ENCODE results near the gene MYO1B. TPM values are rescaled to one million over a fixed set of nuclear protein-coding genes. Genes with fewer than 3 reads are reported as not detected.

MYO1B gene
- total and polyA plus RNA-seq, 2 experiments from 2014 or later, result 26.4 to 70.6 TPM

GRCh38 chr2:191202209-191202721, 42.9 kb upstream of the MYO1B start:
- no peaks in the 10 kb centered on the region for H3K36me3 ChIP-seq (ENCODE audit: insufficient read depth)
- no peaks in the 10 kb centered on the region; the same call in 2 of the 3 replicates for H3K36me3 Mint-ChIP-seq (ENCODE audit: low read depth)
- H3F3A ChIP-seq (replicated peaks; ENCODE audit: low read depth), result no peaks in the 10 kb centered on the region
- peaks cover 9% of the 10 kb centered on the region for H3K4me1 Mint-ChIP-seq
- H3K4me3 ChIP-seq, result no peak overlapping the region
- no peak overlapping the region for H3K4me2 ChIP-seq
- H3K27me3 Mint-ChIP-seq (ENCODE audit: insufficient read depth, low read depth, poor library complexity), result no peaks in the 10 kb centered on the region
- DNase-seq (ENCODE audit: low spot score) (no peak), ATAC-seq (no peak)
- H3K4me1 ChIP-seq (ENCODE audit: insufficient read depth), result no peaks in the 10 kb centered on the region
- no peak for TF ChIP-seq ZNF331 (CRISPR knock-in tag; IDR thresholded peaks at IDR 0.05; ENCODE audit: low read depth)
- TF ChIP-seq STAT1 (IDR thresholded peaks at IDR 0.05; ENCODE audit: unreplicated experiment), result no peak
- TF ChIP-seq ZNF114 (CRISPR knock-in tag; IDR thresholded peaks at IDR 0.05), result no peak
- H3K27me3 ChIP-seq (ENCODE audit: insufficient read depth), result no peaks in the 10 kb centered on the region
- no peak overlapping the region; the same call in 1 of the 2 replicates for H2AFZ ChIP-seq
- no peaks in the 10 kb centered on the region for H3K9me3 Mint-ChIP-seq
- H3K9me2 ChIP-seq (ENCODE audit: insufficient read depth), result no peaks in the 10 kb centered on the region; the same call in 1 of the 2 replicates
- H3K79me2 ChIP-seq (replicated peaks; ENCODE audit: insufficient read depth), result no peaks in the 10 kb centered on the region
- H3K27ac ChIP-seq (ENCODE audit: low read depth), result no peak overlapping the region
- H3K4me3 Mint-ChIP-seq, result no peak overlapping the region
- H4K20me1 ChIP-seq (replicated peaks; ENCODE audit: insufficient read depth), result no peaks in the 10 kb centered on the region
- H3K27ac Mint-ChIP-seq, result no peak overlapping the region

DNA sequence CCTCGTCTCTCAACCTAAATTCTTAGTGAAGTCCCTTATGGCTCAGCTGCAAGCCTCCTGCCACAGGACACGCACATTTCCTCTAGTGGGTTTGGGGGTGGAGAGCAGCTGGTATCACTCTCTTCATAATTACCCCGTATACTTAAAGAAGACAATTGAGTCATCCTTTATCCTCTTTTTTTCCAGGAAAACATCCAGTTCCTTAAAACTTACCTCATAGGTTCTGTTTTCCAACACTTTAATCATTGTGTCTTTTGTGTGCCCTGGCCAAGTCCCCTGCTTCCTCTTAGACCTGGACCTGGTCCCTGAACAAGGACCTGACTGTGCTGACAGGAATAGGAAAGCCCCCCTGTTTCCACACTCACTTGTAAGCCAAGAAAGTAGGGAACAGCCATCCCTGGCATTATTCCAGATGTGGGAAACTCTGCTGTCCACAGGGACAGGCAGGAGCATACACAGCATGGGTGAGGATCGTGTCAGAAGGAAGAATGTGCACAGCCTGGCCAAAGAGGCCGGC, 42.3 kb upstream of the MYO1B start:
- no peaks in the 10 kb centered on the region for H3K27me3 Mint-ChIP-seq (ENCODE audit: insufficient read depth, low read depth, poor library complexity)
- Histone ChIP-seq H3K9me2 (ENCODE audit: insufficient read depth) (no peaks in the 10 kb centered on the region; the same call in 1 of the 2 replicates), H3K4me1 (ENCODE audit: insufficient read depth) (no peaks in the 10 kb centered on the region), H3K27ac (ENCODE audit: low read depth) (no peak overlapping the region), H3K4me2 (no peak overlapping the region), H2AFZ (no peak overlapping the region), H3K27me3 (ENCODE audit: insufficient read depth) (no peaks in the 10 kb centered on the region), H3K79me2 (replicated peaks; ENCODE audit: insufficient read depth) (no peaks in the 10 kb centered on the region), H3K36me3 (ENCODE audit: insufficient read depth) (no peaks in the 10 kb centered on the region), H3K4me3 (no peak overlapping the region), H4K20me1 (replicated peaks; ENCODE audit: insufficient read depth) (no peaks in the 10 kb centered on the region), H3F3A (replicated peaks; ENCODE audit: low read depth) (no peaks in the 10 kb centered on the region)
- H3K27ac Mint-ChIP-seq, result no peak overlapping the region
- no peaks in the 10 kb centered on the region for H3K9me3 Mint-ChIP-seq
- H3K4me1 Mint-ChIP-seq, result peaks cover 9% of the 10 kb centered on the region
- DNase-seq (ENCODE audit: low spot score) (no peak), ATAC-seq (no peak)
- no peak for TF ChIP-seq STAT1 (IDR thresholded peaks at IDR 0.05; ENCODE audit: unreplicated experiment)
- TF ChIP-seq POLR2AphosphoS5 (IDR thresholded peaks at IDR 0.05; ENCODE audit: low read depth), result no peak
- TF ChIP-seq, protein P1, sequence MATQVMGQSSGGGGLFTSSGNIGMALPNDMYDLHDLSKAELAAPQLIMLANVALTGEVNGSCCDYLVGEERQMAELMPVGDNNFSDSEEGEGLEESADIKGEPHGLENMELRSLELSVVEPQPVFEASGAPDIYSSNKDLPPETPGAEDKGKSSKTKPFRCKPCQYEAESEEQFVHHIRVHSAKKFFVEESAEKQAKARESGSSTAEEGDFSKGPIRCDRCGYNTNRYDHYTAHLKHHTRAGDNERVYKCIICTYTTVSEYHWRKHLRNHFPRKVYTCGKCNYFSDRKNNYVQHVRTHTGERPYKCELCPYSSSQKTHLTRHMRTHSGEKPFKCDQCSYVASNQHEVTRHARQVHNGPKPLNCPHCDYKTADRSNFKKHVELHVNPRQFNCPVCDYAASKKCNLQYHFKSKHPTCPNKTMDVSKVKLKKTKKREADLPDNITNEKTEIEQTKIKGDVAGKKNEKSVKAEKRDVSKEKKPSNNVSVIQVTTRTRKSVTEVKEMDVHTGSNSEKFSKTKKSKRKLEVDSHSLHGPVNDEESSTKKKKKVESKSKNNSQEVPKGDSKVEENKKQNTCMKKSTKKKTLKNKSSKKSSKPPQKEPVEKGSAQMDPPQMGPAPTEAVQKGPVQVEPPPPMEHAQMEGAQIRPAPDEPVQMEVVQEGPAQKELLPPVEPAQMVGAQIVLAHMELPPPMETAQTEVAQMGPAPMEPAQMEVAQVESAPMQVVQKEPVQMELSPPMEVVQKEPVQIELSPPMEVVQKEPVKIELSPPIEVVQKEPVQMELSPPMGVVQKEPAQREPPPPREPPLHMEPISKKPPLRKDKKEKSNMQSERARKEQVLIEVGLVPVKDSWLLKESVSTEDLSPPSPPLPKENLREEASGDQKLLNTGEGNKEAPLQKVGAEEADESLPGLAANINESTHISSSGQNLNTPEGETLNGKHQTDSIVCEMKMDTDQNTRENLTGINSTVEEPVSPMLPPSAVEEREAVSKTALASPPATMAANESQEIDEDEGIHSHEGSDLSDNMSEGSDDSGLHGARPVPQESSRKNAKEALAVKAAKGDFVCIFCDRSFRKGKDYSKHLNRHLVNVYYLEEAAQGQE (IDR thresholded peaks at IDR 0.05; ENCODE audit: unreplicated experiment), result no peak
- no peak for TF ChIP-seq EZH2phosphoT487 (IDR thresholded peaks at IDR 0.05; ENCODE audit: unreplicated experiment)
- no peak for TF ChIP-seq CREB1 (CRISPR knock-in tag; IDR thresholded peaks at IDR 0.05; ENCODE audit: low read depth)
- no peak for TF ChIP-seq NANOG (IDR thresholded peaks at IDR 0.05; ENCODE audit: borderline replicate concordance)
- H3K36me3 Mint-ChIP-seq (ENCODE audit: low read depth), result no peaks in the 10 kb centered on the region; the same call in 2 of the 3 replicates
- H3K4me3 Mint-ChIP-seq, result no peak overlapping the region
